GM18861 (cell line): Measurements from ENCODE around the gene SELL.
"Not testable (repeated sequence)": the region's sequence is repeated elsewhere in the genome, so short reads cannot be mapped to it uniquely, and the experiment has no call there.

Experiments
- ATAC-seq: cut with Tn5 transposase; IDR thresholded peaks from one replicate; pipeline ENCODE4 v1.9.1; 2021; ENCODE audit not compliant: unreplicated experiment

The SELL gene

DNA sequence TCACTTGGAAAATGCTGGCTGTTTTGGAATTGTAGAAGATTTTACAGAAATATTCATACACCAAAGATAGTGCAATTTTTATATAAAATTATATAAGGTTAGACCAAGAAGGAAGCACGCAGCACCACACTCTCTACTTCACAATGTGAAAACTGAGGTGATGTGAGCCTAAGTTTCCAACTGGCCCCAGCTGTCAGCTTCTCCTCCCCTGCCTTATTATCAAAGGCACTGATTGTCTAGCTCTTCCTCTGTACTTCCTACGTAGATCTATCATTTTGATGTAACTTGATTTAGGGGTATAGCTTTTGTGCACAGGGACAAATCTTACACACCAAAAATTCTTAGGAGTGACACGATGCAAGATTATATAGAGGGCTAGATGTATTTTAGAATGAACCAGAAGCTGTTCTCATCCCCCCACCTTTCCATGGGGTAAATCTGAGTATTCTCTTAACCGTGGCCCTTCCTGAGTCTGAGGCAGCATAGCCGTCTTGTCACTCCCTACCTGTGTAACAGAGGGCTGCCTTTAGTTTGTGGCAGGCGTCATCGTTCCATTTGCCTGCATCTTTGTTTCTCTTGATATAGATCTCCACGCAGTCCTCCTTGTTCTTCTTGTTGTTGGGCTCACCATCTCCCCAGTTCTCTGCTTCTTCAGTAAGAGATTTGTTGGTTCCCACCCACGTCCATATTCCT, 3.4 kb downstream of the SELL start:
- ATAC-seq: no peak

DNA sequence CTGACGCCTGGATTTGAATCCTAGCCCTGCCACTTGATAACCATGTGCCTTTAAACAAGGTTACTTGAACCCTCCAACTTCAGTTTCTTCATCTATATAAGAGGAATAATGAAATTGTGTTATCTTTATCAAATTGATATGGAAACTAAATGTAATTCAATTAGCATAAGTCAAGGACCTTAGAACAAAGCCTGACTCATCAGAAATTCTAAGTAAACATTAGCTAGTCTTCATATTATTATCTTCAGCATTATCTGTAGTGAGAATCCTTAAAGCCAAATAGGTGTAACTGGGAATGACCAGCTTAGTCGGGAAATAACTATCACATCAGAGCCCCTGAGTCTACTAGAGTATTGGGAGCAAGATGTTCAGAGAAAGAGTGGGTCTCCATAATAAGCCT, 6.6 kb downstream of the SELL start:
- no peak for ATAC-seq

DNA sequence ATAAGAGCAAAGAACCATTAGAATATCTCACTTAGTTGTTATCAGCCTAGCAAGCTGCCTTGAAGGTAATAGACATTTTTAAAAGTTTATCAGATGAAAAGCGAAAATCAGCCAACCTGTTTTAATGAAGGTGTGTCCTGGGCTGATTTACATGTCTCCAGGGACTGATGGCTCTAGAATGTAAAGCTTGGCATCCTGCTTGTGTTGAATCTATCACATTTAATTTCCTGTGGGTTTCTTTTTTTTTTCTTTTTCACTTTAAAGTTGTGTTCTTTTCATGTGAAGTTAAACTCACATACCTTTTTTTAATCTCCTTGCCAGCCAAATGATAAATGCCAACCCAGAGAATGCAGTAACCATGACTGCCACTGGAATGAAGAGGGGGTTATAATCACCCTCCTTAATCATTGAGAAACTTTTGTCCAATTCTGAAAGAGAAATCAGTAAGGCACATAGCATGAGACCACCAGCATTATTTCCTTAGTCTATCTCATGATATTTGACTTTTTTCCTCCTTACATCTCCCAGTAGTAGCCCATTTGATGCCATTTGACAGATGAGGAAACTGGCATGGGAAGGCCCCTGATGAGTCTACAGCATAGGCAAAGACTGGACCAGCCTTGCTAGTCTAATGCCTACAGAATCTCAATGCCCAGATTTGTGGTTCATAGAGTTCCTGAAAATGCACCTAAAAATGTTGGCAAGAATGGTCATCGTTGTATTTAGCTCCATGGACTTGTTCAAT, 10.0 kb downstream of the SELL start:
- no peak for ATAC-seq

DNA sequence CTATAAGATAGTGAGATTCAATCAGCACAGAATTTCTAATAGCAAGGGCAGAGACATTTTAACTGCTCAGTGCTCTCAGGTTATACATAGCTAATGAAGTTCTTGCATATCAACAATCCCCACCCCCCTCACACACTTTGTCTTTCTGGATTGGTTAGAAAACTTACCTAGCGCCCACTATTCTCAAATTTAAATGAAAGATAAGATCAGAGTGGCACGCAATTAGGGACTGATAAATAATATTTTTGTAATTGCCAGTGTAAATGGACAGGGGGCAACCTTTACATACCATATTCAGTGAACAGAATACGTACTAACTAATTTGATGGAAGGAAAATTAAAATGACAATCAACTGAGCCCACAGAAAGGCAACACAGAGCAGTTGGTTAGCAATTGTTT, 11.7 kb downstream of the SELL start:
- no peak for ATAC-seq

DNA sequence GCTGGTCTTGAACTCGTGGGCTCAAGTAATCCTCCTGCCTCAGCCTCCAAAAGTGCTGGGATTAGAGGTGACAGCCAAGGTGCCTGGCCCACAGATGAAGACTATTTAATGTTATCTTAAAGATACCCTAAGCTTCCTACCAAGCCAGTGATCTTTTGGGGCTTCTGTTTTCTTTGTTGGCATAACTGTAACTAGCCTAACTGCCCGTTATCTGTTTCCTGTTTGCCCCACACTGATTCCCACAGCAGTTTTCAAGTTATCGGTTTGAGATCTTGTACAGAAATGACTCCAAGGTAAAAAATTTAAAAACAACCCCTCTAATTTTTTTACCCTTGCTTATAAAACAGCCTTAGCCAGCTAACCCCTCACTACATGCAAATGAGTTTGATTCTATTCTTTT, 12.4 kb downstream of the SELL start:
- no peak for ATAC-seq

DNA sequence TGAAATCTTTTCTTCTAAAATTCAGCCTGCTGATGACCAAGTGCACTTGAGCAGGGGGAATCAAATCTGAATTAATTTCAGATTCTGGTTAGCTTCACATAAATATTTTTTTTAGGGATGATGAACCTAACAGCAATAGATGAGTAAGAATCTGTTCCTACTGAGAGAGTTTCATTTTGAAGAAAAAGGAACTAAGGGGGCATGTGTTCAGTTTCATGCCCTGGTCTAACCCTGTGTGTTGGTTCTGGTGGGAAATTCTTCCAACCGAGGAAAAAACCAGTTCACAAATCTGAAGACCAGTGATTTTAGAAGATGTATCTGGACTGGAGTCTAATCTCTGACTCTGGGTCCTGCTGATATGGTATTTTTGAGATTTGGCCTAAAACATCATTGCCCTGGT, 13.7 kb downstream of the SELL start:
- peak; percentile 32 for ATAC-seq

DNA sequence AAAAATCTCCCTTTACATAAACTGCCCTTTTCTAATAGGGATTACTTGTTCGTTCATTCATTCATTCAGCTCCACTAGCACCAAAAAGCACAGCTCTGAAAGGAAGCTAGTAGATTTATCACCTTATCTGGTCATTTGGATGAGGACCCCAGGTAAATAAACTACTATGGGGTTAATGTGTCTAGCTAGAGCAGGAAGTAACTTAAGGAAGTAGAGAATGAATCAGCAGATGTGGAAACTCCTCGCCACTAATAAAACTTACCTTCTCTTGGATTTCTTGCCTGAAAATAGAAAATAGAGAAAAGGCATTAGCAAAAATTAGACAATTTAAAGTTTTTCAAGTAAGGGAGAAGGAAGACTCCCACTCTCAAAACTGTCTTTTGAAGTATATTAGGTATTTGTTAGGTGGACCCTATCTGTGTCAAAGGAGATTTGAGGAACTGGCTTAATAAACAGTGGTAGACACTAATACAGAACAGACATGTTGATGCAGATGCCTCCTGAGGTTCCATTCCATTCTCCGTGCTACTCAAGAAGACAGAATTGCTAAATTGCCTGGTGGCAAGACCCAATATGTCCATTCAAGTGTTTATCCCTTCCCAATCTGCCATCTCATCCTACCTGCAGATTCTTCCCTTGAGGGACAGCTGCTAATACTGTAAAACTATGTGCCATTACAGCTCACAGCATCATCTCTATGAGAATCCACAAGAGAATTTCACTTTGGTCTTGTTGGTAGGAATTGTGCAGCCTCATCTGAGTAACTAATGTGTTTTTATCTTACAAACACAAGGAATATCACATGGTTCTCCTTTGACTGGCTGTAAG, 14.9 kb downstream of the SELL start:
- ATAC-seq: peak; percentile 32

DNA sequence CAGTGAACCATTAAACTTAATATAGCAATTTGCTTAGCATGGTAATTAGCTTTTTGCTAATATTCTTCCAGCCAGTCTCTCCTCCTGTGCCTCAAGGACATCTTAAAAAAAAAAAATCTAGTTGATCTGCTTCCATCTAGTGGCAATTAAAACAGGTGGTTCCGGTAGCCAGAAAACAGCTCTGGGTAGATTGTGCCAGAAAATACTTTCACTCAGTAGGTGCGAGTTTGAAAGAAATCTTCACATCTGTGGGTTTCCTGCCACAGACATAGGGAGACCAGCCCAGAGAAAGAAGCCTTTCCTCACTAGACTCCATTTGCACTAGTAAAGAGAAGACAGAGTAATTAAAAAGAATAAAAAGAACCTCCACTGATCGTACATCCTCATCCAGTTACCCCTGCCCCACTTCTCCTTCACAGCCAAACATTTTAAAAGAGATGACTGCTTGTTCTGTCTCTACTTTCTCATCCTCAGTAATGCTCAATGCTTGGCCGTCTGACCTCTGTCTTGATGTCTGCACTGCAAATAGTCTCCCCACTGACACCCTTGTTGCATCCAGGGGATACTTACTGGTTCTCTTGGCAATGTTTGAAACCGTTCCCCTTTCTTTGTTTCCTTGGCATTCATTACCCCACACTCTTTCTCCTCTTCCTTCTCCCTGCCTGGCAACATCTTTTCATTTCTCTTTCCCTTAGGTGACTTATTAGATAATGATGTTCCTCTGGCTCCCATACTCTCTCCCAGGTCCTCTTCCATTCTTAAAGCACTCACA, 16.9 kb downstream of the SELL start:
- ATAC-seq: peak; percentile 22

DNA sequence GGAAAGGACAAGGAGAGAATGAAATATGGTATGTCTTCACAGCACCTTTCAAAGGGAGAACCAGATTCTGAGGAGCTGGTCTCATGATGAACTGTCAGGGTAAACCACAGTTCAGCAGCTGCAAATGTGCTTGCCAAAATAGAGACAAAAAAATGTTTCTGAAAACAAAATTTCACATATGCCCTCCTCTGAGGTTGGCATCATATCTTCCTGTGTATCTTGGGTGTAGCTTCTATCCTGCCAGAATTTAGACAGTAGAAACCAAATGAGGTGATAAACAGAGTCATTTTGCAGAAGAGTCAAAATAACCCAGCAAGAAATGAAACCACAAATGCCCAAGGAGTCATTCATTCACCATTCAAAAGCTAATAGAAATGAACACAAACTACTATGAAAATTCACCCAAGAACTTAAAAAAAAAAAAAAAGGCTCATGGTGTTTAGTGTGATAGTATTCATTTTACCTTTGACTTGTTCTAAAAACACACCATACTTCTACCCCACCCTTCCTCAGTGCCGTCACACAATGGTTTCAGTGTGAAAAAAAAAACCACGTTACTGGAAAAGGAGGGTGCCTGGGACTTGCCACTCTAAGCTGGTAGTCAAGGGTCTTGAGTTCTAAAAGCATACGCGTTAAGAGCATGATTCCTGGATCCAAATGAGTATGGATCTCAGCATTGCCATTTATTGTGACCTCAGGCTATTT, 18.5 kb downstream of the SELL start:
- ATAC-seq: peak; percentile 32

DNA sequence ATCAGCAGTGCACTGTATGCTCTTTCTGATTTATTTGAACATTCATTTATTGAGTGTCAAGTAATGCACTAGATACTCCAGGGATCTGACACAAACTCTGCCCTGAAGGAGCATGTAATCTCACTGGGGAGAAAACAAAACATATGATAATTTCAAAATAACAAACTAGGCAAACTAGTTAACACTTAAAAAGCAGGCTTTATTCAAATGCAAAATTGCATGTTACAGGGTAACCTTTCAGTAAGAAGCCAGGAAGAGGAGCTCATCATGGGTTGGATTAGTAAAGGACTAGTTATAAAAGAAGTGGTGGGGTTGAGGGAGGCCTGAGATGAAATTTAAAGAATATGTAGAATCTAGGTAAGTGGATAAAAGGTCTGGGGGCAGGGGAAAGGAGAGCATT, 20.9 kb downstream of the SELL start:
- no peak for ATAC-seq

DNA sequence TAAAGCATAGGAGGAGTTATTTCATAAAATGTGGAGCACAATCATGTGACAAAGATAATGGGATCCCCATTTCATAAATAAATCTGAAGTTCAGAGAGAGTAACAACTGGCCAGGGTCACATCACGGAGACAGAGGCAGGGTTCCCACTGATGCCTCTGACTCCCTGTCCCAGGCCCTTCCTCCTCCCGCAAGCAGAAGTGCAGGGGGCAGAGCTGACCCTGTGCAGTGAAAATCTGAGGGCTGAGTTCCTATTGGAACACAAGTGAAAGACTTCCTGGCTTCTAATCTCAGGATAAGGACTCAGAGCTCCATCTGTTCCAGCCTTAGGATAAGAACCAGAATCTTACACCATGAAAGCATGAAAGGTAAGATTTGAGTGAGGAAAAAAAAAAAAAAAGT, 22.0 kb downstream of the SELL start:
- no peak for ATAC-seq

DNA sequence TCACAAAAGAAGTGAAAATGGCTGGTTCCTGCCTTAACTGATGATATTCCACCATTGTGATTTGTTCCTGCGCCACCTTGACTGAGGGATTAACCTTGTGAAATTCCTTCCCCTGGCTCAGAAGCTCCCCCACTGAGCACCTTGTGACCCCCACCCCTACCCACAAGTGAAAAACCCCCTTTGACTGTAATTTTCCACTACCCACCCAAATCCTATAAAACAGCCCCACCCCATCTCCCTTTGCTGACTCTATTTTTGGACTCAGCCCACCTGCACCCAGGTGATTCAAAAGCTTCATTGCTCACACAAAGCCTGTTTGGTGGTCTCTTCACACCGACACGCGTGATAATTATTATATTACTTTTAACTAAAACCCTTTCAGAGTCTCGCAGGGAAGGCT, 23.0 kb downstream of the SELL start:
- not testable (repeated sequence) for ATAC-seq

DNA sequence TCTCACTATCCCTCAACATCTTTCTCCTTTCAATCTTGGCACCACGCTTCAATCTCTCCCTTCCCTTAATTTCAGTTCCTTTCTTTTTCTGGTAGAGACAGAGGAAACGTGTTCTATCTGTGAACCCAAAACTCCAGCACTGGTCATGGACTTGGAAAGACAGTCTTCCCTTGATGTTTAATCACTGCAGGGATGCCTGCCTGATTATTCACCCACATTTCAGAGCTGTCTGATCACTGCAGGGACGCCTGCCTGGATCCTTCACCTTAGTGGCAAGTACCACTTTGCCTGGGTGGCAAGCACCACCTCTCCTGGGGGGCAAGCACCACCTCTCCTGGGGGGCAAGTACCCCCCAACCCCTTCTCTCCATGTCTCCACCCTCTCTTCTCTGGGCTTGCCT, 27.8 kb downstream of the SELL start:
- ATAC-seq: no peak

DNA sequence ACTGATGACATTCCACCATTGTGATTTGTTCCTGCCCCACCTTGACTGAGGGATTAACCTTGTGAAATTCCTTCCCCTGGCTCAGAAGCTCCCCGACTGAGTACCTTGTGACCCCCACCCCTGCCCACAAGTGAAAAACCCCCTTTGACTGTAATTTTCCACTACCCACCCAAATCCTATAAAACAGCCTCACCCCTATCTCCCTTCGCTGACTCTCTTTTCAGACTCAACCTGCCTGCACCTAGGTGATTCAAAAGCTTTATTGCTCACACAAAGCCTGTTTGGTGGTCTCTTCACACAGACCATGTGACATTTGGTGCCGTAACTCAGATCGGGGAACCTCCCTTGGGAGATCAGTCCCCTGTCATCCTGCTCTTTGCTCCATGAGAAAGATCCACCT, 28.3 kb downstream of the SELL start:
- ATAC-seq: not testable (repeated sequence)

DNA sequence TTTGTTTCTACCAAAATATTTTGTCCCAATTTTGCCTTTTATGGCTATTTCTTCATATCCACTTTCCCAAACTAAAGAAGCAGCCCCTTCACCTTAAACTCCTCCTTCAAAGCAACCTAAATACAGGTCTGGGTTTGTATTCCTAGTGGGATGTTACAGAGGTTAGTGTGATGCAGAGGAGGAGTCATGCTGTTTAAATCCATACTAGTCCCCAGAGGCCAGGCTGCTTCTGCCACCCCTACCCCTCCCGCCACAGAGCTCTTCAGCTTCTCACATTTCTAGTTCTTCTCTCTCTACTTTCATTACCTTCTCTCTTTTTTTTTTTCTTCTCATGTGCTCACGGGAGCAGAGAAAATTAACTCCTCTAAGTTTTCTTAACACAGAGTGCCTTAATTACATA, 29.3 kb downstream of the SELL start:
- ATAC-seq: no peak

DNA sequence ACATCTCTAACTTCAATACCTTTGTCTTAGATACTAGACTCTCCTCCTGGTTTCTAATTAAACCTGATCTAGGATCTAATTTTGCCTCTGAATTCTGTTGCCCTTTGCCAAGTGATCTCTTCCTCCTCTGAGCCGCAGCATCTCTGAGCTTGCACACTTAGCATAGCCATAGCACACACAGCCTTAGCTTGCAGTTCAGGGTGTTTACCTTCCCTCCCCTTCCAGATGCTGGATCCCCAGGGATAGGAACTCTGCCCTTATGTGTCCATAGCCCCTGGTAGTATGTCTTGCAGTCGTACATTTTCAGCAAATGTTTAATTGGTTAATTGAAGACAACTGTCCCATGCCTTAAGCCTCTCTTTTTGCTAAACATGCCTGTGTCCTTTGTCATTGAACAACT, 30.3 kb downstream of the SELL start:
- peak; percentile 15 for ATAC-seq

DNA sequence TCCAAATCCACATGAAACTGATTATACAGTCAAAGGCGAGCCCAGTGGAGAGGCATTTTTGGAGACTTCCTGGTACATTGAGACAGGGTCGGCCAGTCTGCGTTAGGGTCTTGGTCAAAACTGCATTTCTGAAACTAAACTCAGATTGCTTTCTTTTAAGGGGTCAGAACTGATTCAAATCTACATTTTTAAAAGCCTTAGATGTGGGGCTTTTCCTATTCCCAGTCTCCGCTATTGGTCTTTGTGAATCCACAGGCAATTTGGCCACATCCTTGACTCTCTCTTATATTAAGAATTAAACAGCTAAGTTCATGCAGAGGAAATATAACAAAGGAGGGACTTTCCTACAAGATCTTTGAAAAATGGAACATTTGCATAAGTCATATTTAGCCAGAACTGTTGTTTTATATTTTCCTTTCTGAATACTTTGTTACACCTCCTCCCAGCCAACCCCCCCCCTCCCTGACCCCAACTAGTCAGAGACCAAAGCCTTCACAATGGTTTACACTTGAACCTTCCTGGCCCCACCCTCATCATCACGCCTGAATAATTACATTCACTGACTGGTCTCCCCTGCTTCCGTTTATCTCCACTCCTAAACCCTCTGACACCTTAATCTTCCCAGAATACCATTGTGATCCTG, 30.9 kb downstream of the SELL start:
- peak; percentile 59 for ATAC-seq

DNA sequence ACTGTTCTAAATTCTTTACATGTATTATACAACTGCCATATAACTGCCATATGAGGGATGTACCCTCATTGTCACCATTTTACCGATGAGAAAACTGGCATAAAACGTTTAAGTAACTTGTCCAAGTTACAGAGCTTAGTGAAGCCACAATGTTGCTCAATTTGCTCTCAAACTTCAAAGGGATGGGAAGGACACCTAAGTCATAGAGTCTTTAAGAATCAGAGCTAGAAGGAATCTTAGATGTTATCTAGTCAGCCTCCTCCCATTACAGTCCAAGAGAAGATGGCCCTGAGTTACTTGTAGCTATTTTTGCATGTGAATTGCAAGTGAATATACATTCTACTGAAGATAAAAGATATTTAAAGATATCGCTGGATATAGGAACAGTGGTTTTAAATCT, 31.7 kb downstream of the SELL start:
- no peak for ATAC-seq

DNA sequence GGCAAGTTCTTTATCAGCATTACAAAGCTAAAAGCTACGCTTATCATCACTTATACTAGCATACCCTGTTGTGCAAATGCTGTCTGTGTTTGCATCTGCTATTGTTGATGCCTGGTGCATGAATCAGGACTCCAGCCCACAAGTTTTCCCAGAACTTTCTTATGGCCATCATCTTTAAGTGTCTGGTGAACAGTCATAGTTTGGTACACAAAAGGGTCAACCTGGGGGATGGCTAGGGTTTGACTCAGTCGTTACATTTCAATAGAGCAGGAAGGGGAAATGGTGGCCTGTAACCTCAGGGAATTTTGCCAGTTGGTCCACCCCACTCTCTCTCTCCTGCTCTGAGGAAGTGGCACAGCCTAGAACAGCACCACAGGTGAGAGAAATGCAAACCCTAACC, 35.4 kb downstream of the SELL start:
- ATAC-seq: no peak

DNA sequence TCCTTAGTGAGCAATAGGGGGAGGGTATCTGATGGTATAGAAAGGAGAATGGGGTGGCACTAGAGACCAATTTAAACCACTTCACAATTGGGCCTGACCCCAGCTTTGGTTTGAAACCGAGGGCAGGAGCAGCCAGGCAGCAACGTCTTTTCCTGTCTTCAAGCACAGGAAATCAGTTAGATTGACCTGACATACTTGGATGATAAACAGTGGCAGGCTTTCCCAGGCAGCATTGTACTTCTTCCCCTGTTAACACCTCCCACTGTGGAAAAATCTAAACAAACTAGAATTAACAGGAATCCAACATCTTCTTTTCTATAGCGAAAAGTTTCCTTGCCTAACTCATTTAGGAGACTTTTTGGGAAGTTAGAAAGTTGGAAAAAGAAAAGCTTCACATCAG, 40.6 kb downstream of the SELL start:
- ATAC-seq: no peak
